ENCODE data around the gene PPP2R1B. TPM values are rescaled to one million over a fixed set of nuclear protein-coding genes. Genes with fewer than 3 reads are reported as not detected.

PPP2R1B gene
- total and polyA plus RNA-seq, 2 experiments from 2014 or later = 13.2 to 14.4 TPM

GRCh38 chr11:111770581-111771134 is 4.5 kb upstream of the PPP2R1B start:
- H3K9me3 ChIP-seq (ENCODE audit: low read depth) = no peaks in the 10 kb centered on the region
- no peak overlapping the region for H3K27ac ChIP-seq
- TF ChIP-seq CTCF (IDR thresholded peaks at IDR 0.05; ENCODE audit: low read depth, low read length) = no peak
- H3K27me3 ChIP-seq = no peaks in the 10 kb centered on the region
- no peaks in the 10 kb centered on the region for H3K4me1 ChIP-seq (ENCODE audit: low read depth)
- DNase-seq (ENCODE audit: low read depth in 1 of 2, low spot score in 1 of 2) = no peak
- H3K36me3 ChIP-seq = no peaks in the 10 kb centered on the region
- H3K4me3 ChIP-seq = no peak overlapping the region

GRCh38 chr11:111766834-111767142 is 599 bp upstream of the PPP2R1B start:
- H3K27ac ChIP-seq = peak overlapping the region; percentile 55
- TF ChIP-seq CTCF (IDR thresholded peaks at IDR 0.05; ENCODE audit: low read depth, low read length) = no peak
- DNase-seq (ENCODE audit: low read depth in 1 of 2, low spot score in 1 of 2) = no peak
- H3K36me3 ChIP-seq = no peaks in the 10 kb centered on the region
- peak overlapping the region; percentile 59 for H3K4me3 ChIP-seq
- no peaks in the 10 kb centered on the region for H3K27me3 ChIP-seq
- no peaks in the 10 kb centered on the region for H3K9me3 ChIP-seq (ENCODE audit: low read depth)
- H3K4me1 ChIP-seq (ENCODE audit: low read depth) = no peaks in the 10 kb centered on the region

- DNase-seq (ENCODE audit: low read depth in 1 of 2, low spot score in 1 of 2) = no peak
- H3K9me3 ChIP-seq (ENCODE audit: low read depth) = no peaks in the 10 kb centered on the region
- H3K4me1 ChIP-seq (ENCODE audit: low read depth) = no peaks in the 10 kb centered on the region
- H3K4me3 ChIP-seq = peak overlapping the region; percentile 59
- peaks cover 7% of the 10 kb centered on the region for H3K36me3 ChIP-seq
- no peaks in the 10 kb centered on the region for H3K27me3 ChIP-seq
- TF ChIP-seq CTCF (IDR thresholded peaks at IDR 0.05; ENCODE audit: low read depth, low read length) = no peak
- no peak overlapping the region for H3K27ac ChIP-seq
These were observed 737 bp downstream of the PPP2R1B start for GRCh38 chr11:111765320-111765983.

- no peaks in the 10 kb centered on the region for H3K9me3 ChIP-seq (ENCODE audit: low read depth)
- H3K4me1 ChIP-seq (ENCODE audit: low read depth) = no peaks in the 10 kb centered on the region
- no peak overlapping the region for H3K27ac ChIP-seq
- peaks cover 13% of the 10 kb centered on the region for H3K36me3 ChIP-seq
- no peaks in the 10 kb centered on the region for H3K27me3 ChIP-seq
- TF ChIP-seq CTCF (IDR thresholded peaks at IDR 0.05; ENCODE audit: low read depth, low read length) = no peak
- H3K4me3 ChIP-seq = peak overlapping the region; percentile 59
- no peak for DNase-seq (ENCODE audit: low read depth in 1 of 2, low spot score in 1 of 2)
These were observed 1.6 kb downstream of the PPP2R1B start for GRCh38 chr11:111764621-111765020.

GRCh38 chr11:111762981-111763643 is 3.1 kb downstream of the PPP2R1B start:
- peak in 1 of 2 donors; percentile 29 for DNase-seq (ENCODE audit: low read depth in 1 of 2, low spot score in 1 of 2)
- Histone ChIP-seq H3K4me3 (no peak overlapping the region), H3K36me3 (peaks cover 24% of the 10 kb centered on the region), H3K27me3 (no peaks in the 10 kb centered on the region), H3K4me1 (ENCODE audit: low read depth) (no peaks in the 10 kb centered on the region), H3K9me3 (ENCODE audit: low read depth) (no peaks in the 10 kb centered on the region), H3K27ac (no peak overlapping the region)
- TF ChIP-seq CTCF (IDR thresholded peaks at IDR 0.05; ENCODE audit: low read depth, low read length) = peak; percentile 21
